Esophagus muscularis mucosa (tissue), 4 donors: ENCODE data around the gene GSTM2.

ENCODE experiments used
- CTCF ChIP-seq, 3 experiments: fragments of 200-600 bp in 2 of 3; fragments of 450-650 bp in 1 of 3; sonication (generic) in 2 of 3; IDR thresholded peaks; one replicate each; pipeline ENCODE4 v1.5.1; 2017 to 2019; ENCODE audit warnings: antibody characterized with exemption in 3 of 3, mild to moderate bottlenecking in 2 of 3, moderate library complexity in 1 of 3
- EP300 ChIP-seq: sonication (generic); formaldehyde crosslinking; IDR thresholded peaks from one replicate; pipeline ENCODE4 v1.6.1; 2017; ENCODE audit warnings: antibody characterized with exemption
- POLR2A ChIP-seq: fragments of 450-650 bp; IDR thresholded peaks from one replicate; pipeline ENCODE4 v1.6.1; 2017; ENCODE audit warnings: antibody characterized with exemption, moderate library complexity, mild to moderate bottlenecking, low read depth
- POLR2AphosphoS5 ChIP-seq, 2 donors: sonication (generic); formaldehyde crosslinking; IDR thresholded peaks; one replicate each; pipeline ENCODE4 v1.6.1; 2017; ENCODE audit warnings: antibody characterized with exemption in 2 of 2

DNA sequence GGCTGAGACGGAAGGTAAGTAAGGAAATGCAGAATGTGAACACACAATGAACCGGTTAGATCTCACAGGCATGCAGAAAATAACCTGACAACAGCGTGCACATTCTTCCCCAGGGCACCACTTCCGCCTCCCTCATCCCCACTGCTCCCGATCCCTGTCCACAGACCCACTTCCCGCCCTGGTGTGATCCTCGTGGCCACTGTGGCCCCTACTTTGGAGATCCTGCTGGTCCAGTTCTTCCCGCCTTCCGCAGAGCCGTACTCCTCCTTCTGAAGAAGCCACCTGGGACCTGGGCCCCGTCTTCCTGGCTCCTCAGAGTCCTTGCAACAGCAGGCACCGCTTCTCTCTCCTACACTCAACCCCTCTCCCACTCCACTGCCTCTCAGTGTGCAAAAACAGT lies 13.3 kb upstream of the GSTM2 start:
- TF ChIP-seq EP300 (no peak), POLR2AphosphoS5 (IDR thresholded peaks at IDR 0.05) (no peak), CTCF (IDR thresholded peaks at IDR 0.05) (no peak), POLR2A (no peak)
